ENCODE results near the gene TCOF1. TPM values are rescaled to one million over a fixed set of nuclear protein-coding genes. Genes with fewer than 3 reads are reported as not detected.

The TCOF1 gene
- total RNA-seq, 2 experiments from 2014 or later = 138 to 140 TPM

DNA sequence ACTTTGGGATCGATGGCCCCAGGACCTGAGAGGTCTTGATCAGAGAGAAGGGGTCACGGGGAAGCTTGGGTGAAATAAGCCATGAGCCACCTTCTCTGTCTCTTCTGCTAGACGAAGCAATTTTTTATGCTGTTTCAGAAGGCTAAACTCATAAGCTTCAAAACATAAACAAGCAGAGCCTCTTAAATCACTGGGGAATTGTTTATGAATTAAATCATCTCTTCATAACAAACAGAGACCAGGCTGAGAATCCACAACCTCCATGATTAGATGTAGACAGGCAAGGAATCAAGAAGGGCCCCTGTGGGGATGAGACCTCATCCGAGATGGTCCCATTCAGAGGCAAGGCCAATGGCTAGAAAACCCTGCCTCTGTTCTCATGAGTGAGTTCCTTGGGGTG lies 21.7 kb upstream of the TCOF1 start:
- no peak for DNase-seq
- Mint-ChIP-seq H3K9me3 (no peaks in the 10 kb centered on the region), H3K4me1 (peaks cover 6% of the 10 kb centered on the region), H3K27me3 (no peaks in the 10 kb centered on the region), H3K36me3 (no peaks in the 10 kb centered on the region), H3K4me3 (no peak overlapping the region), H3K27ac (no peak overlapping the region)

DNA sequence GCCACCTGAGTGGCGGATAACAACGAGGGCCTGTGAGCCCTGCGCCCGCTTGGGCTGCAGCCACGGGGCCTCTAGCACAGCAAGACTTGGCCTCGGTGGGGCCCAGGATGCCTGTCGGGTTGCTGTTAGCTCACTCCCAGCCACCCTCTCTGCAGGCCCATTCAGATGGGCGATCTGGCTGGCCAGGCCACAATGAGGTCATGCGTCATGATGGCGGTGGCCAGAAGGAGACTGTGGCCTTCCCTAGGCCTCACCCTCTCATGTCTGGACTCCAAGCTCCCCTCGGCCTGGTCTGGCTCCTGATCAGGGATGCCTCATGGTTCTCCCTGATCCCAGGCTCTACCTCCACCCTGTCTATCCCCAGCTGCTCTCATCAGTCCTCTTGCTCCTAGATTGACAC lies 19.0 kb upstream of the TCOF1 start:
- no peak overlapping the region for H3K4me3 Mint-ChIP-seq
- H3K9me3 Mint-ChIP-seq = no peaks in the 10 kb centered on the region
- H3K27me3 Mint-ChIP-seq = peaks cover 4% of the 10 kb centered on the region
- H3K4me1 Mint-ChIP-seq = peaks cover 13% of the 10 kb centered on the region
- H3K36me3 Mint-ChIP-seq = no peaks in the 10 kb centered on the region
- H3K27ac Mint-ChIP-seq = no peak overlapping the region
- DNase-seq = no peak

- Mint-ChIP-seq H3K9me3 (no peaks in the 10 kb centered on the region), H3K27me3 (peaks cover 4% of the 10 kb centered on the region), H3K27ac (no peak overlapping the region), H3K4me3 (no peak overlapping the region), H3K4me1 (peaks cover 13% of the 10 kb centered on the region), H3K36me3 (no peaks in the 10 kb centered on the region)
- DNase-seq = no peak
These were observed 18.3 kb upstream of the TCOF1 start for GRCh38 chr5:150339165-150339564.

DNA sequence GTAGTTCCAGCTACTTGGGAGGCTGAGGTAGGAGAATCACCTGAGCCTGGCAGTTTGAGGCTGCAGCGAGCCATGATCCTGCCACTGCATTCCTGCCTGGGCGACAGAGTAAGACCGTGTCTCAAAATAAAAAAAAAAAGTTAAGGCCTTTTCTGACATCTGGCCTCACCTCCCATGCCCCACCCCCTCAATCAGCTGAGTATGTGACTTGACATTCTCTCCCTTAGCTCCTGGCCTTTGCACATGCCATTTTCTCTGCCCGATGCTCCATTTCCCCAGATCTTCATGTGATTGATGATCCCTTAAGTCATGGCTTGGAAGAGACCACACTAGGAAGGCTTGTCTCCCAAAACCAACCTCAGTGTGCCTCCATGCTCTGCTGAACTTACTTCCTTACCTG lies 17.7 kb upstream of the TCOF1 start:
- Mint-ChIP-seq H3K27me3 (peaks cover 4% of the 10 kb centered on the region), H3K4me1 (peaks cover 13% of the 10 kb centered on the region), H3K4me3 (no peak overlapping the region), H3K9me3 (no peaks in the 10 kb centered on the region), H3K36me3 (no peaks in the 10 kb centered on the region), H3K27ac (no peak overlapping the region)
- DNase-seq = no peak

GRCh38 chr5:150340614-150341255 lies 16.8 kb upstream of the TCOF1 start:
- DNase-seq = peak; percentile 18
- Mint-ChIP-seq H3K4me3 (no peak overlapping the region), H3K9me3 (no peaks in the 10 kb centered on the region), H3K4me1 (peaks cover 13% of the 10 kb centered on the region), H3K27me3 (peaks cover 4% of the 10 kb centered on the region), H3K36me3 (no peaks in the 10 kb centered on the region), H3K27ac (no peak overlapping the region)

- no peak overlapping the region for H3K4me3 Mint-ChIP-seq
- peaks cover 4% of the 10 kb centered on the region for H3K27me3 Mint-ChIP-seq
- DNase-seq = no peak
- no peak overlapping the region for H3K27ac Mint-ChIP-seq
- H3K9me3 Mint-ChIP-seq = no peaks in the 10 kb centered on the region
- H3K4me1 Mint-ChIP-seq = peaks cover 13% of the 10 kb centered on the region
- H3K36me3 Mint-ChIP-seq = no peaks in the 10 kb centered on the region
These were observed 16.2 kb upstream of the TCOF1 start for GRCh38 chr5:150341331-150341730.

GRCh38 chr5:150341989-150342388 lies 15.5 kb upstream of the TCOF1 start:
- Mint-ChIP-seq H3K4me1 (peaks cover 13% of the 10 kb centered on the region), H3K9me3 (no peaks in the 10 kb centered on the region), H3K27me3 (peaks cover 4% of the 10 kb centered on the region), H3K4me3 (no peak overlapping the region), H3K27ac (no peak overlapping the region), H3K36me3 (no peaks in the 10 kb centered on the region)
- no peak for DNase-seq

DNA sequence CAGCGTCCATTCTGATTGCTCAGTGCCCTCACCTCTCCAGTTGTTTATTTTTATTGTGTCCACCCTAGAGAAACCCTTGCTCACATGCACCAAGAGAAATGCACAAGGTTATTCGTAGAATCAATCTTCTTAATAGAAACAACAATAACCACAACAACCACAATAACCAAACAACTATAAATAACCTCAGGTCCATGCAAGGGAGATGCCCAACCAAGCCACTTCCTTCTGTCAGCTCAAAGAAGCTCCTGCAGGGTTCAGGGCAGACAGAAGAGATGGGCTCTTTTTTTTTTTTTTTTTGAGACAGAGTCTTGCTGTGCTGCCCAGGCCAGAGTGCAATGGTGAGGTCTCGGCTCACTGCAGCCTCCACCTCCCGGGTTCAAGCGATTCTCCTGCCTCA lies 14.9 kb upstream of the TCOF1 start:
- Mint-ChIP-seq H3K27me3 (peaks cover 4% of the 10 kb centered on the region), H3K36me3 (no peaks in the 10 kb centered on the region), H3K4me3 (no peak overlapping the region), H3K9me3 (no peaks in the 10 kb centered on the region), H3K4me1 (peaks cover 13% of the 10 kb centered on the region), H3K27ac (no peak overlapping the region)
- DNase-seq = no peak

GRCh38 chr5:150343994-150344631 lies 13.4 kb upstream of the TCOF1 start:
- H3K36me3 Mint-ChIP-seq = no peaks in the 10 kb centered on the region
- peaks cover 4% of the 10 kb centered on the region for H3K27me3 Mint-ChIP-seq
- DNase-seq = no peak
- H3K4me3 Mint-ChIP-seq = no peak overlapping the region
- H3K27ac Mint-ChIP-seq = no peak overlapping the region
- H3K4me1 Mint-ChIP-seq = peaks cover 13% of the 10 kb centered on the region
- no peaks in the 10 kb centered on the region for H3K9me3 Mint-ChIP-seq

DNA sequence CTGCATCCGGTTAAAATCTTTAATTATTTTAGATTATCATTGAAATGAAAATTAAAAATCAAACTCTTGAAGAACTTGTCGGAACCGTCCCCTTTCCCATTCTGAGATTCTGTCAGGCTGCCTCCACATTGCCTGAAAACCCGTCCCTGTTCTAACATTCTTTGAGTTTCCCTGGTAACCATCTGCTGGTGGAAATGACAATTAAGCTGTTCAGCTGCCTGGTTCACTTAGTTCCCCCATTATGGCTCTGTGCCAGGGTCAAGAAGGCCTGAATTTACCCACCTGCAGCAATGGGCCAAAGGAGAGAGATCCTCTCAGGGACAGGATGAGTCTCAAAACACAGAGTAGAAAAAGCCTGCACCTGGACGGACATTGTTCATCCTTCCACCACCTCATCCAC lies 11.8 kb upstream of the TCOF1 start:
- no peak for DNase-seq
- peaks cover 4% of the 10 kb centered on the region for H3K27me3 Mint-ChIP-seq
- H3K4me1 Mint-ChIP-seq = peaks cover 10% of the 10 kb centered on the region
- H3K9me3 Mint-ChIP-seq = no peaks in the 10 kb centered on the region
- no peaks in the 10 kb centered on the region for H3K36me3 Mint-ChIP-seq
- H3K27ac Mint-ChIP-seq = no peak overlapping the region
- no peak overlapping the region for H3K4me3 Mint-ChIP-seq

DNA sequence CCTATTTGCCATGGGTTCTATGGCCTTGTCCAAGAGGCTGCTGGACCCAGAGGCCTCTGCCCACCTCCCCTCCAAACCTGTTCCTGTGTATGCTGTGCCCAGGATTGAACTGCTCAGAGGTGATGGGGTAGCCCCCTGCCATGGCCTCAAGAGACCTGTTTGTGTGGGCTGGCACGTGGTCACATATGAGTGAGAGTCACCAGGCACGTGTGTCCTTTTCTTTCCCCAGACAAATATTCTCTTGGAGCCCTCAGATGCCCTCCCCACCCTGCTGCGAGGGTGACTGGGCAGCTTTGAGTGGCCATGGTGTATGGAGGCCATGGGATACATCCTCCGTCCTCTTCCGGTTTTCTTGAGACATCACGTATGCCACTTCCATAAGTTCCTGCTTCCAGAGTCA lies 10.9 kb upstream of the TCOF1 start:
- peaks cover 9% of the 10 kb centered on the region for H3K4me1 Mint-ChIP-seq
- H3K9me3 Mint-ChIP-seq = no peaks in the 10 kb centered on the region
- no peak overlapping the region for H3K4me3 Mint-ChIP-seq
- no peak overlapping the region for H3K27ac Mint-ChIP-seq
- peaks cover 4% of the 10 kb centered on the region for H3K27me3 Mint-ChIP-seq
- no peak for DNase-seq
- H3K36me3 Mint-ChIP-seq = no peaks in the 10 kb centered on the region

DNA sequence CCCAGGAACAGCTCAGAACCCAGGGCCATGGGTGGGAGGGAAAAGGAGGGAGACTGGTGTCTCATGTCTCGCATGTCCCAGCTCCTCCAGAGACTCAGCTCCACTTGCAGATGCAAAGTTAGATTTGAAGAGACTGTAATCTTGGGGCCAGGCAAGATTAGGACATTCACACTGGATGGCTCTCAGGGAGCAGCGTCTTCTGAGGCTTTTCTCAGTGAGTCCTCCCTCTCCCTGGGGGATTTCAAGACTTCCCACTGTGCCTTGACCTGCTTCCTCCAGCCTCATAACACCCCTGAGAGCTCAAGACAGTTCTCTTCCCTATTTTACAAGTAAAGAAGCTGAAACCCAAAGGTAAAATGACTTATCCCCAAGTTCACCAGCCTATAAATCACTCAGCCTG lies 10.5 kb upstream of the TCOF1 start:
- Mint-ChIP-seq H3K27me3 (peaks cover 4% of the 10 kb centered on the region), H3K4me3 (no peak overlapping the region), H3K36me3 (no peaks in the 10 kb centered on the region), H3K4me1 (peaks cover 9% of the 10 kb centered on the region), H3K9me3 (no peaks in the 10 kb centered on the region), H3K27ac (no peak overlapping the region)
- DNase-seq = no peak

DNA sequence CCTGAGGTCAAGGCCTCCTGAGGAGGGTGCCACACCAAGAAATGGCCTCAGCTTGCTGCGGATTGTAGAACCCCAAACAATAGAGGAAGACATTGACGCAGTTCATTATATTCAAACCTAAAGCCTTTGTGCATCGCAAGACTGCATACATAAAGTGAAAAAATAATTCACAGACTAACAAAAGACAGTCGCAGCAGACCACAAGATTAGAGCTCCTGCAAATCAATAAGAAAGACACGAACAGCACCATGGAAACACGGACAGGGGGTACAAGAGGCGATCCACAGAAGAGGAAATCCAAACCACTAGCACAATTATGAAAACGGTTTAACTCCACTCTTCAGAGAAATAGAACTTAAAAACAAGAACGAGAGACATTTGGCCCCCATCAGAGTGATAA lies 10.0 kb upstream of the TCOF1 start:
- DNase-seq = no peak
- H3K4me1 Mint-ChIP-seq = peaks cover 7% of the 10 kb centered on the region
- peaks cover 1% of the 10 kb centered on the region for H3K27me3 Mint-ChIP-seq
- no peak overlapping the region for H3K4me3 Mint-ChIP-seq
- H3K9me3 Mint-ChIP-seq = no peaks in the 10 kb centered on the region
- H3K27ac Mint-ChIP-seq = no peak overlapping the region
- no peaks in the 10 kb centered on the region for H3K36me3 Mint-ChIP-seq

DNA sequence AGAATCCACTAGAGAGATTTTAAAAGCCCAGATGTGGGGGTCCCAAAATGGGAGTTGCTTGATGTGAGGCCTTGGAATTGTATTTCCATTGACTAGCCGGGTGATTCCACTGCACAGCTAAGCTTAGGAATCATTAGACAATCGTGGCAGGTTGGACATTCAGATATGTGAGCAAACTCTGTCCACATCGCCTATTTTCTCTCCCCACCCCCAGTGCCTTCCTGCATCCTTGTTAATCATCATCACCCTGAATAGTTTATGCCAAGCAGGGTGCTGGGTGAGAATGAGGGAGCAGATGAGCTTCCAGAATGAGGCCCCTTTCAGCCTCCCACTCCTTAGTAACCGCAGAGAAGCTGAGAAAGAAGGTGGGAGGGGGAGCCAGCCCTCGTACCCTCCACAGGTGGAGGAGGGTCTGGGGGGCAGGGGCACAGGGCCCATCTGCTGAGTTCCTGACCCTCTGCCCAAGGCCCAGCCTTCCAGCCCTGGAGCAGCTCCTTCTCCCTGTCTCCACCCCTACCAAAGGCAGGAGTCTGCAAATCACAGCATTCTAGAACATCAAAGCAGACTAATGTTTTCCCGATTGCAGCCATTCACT lies 7.7 kb upstream of the TCOF1 start:
- no peaks in the 10 kb centered on the region for H3K9me3 Mint-ChIP-seq
- H3K27me3 Mint-ChIP-seq = no peaks in the 10 kb centered on the region

DNA sequence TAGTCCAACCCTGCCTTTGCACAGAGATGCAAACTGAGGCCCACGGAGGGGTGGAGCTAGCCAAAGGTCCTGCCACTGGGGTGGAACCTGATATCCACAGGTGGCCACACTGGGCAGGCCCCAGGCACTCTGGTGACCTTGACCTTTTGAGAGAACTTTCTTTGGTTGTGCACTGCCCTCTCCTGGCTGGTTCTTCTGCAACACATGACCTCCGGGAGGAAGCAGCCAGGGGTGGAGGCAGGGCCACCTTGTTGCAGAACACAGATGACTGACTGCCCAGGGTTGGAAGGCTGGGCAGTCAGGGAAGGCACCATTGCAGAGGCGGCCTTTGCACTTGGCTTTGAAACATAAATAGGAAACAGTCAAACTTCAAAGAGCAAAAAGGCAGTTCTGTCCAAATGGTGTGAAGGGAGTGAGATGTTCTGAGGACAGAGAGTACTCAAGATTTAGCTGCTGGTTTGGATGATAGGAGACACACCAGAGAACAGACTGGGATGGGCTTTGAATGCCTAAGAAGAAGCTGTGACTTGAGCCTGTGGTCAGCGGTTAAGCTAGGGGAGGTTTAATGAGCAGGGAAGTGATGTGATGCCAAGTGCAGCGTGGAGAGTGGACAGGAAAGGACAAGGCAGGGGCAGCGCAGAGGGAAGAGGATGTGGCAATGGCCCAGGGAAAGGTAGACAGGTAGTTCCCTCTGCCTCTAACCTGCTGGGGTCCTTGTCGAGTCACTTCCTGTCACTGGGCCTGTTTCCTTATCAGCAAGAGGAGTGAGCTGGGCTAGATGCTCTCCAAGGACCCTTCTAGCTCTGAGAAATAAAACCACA lies 6.8 kb upstream of the TCOF1 start:
- no peaks in the 10 kb centered on the region for H3K9me3 Mint-ChIP-seq
- no peak overlapping the region for H3K4me3 Mint-ChIP-seq
- peaks cover 6% of the 10 kb centered on the region for H3K4me1 Mint-ChIP-seq
- DNase-seq = peak; percentile 55
- peak overlapping the region; percentile 70 for H3K27ac Mint-ChIP-seq
- H3K27me3 Mint-ChIP-seq = peaks cover 3% of the 10 kb centered on the region
- H3K36me3 Mint-ChIP-seq = no peaks in the 10 kb centered on the region

More for the DNA sequence above, 7.7 kb upstream of the TCOF1 start:
- H3K36me3 Mint-ChIP-seq = no peaks in the 10 kb centered on the region
- no peak overlapping the region for H3K4me3 Mint-ChIP-seq
- H3K4me1 Mint-ChIP-seq = peaks cover 6% of the 10 kb centered on the region
- no peak overlapping the region for H3K27ac Mint-ChIP-seq
- no peak for DNase-seq
